Stimulated activated CD8-positive, alpha-beta memory T cell treated with anti-CD3 and anti-CD28 coated beads, Interleukin-4, amount 100 ng/mL, for 1 hour (primary cell): Measurements from ENCODE around the gene PPIL1.
"Not testable (repeated sequence)": the region's sequence is repeated elsewhere in the genome, so short reads cannot be mapped to it uniquely, and the experiment has no call there.

ENCODE experiments used
- DNase-seq, 2 donors: peaks; one replicate each; pipeline ENCODE4 v3.0.0-alpha.2; 2020; ENCODE audit warnings: low read depth in 2 of 2, low spot score in 1 of 2

PPIL1 gene

GRCh38 chr6:36817176-36817817 lies 57.3 kb downstream of the PPIL1 start:
- DNase-seq, result no peak

- DNase-seq, result no peak
Observed at GRCh38 chr6:36815962-36816735, 58.5 kb downstream of the PPIL1 start.

GRCh38 chr6:36814249-36814648 lies 60.4 kb downstream of the PPIL1 start:
- no peak for DNase-seq

DNA sequence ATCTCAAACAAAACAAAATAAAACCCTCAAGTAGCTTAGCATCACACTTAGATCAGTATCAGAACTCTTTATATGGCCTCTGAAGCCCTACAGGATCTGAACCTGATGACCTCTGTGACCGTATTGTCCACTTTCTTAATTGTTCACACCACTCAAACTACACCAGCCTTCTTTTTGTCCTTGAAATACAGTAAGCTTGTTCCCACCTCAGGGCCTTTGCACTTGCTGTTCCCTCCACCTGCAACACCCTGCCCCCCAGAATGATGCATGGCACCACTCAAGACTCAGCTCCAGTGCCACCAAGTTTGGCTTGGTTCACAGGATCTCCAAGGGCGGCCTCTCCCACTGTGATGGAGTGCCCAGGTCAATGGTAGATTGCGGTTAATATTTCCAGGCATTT lies 61.1 kb downstream of the PPIL1 start:
- no peak for DNase-seq

DNA sequence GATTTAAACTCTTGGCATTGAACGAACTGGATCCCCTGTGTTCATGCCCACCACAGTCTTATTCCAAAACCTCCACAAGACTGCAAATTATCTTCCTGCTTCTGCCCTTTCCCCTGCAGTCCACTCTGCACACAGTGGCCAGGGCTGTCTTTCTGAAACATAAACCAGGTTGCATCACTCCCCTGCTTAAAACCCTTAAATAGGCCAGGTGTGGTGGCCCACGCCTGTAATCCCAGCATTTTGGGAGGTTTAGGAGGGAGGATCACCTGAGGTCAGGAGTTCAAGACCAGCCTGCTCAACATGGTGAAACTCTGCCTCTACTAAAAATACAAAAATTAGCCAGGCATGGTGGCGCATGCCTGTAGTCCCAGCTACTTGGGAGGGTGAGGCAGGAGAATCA lies 61.6 kb downstream of the PPIL1 start:
- DNase-seq, result not testable (repeated sequence)

DNA sequence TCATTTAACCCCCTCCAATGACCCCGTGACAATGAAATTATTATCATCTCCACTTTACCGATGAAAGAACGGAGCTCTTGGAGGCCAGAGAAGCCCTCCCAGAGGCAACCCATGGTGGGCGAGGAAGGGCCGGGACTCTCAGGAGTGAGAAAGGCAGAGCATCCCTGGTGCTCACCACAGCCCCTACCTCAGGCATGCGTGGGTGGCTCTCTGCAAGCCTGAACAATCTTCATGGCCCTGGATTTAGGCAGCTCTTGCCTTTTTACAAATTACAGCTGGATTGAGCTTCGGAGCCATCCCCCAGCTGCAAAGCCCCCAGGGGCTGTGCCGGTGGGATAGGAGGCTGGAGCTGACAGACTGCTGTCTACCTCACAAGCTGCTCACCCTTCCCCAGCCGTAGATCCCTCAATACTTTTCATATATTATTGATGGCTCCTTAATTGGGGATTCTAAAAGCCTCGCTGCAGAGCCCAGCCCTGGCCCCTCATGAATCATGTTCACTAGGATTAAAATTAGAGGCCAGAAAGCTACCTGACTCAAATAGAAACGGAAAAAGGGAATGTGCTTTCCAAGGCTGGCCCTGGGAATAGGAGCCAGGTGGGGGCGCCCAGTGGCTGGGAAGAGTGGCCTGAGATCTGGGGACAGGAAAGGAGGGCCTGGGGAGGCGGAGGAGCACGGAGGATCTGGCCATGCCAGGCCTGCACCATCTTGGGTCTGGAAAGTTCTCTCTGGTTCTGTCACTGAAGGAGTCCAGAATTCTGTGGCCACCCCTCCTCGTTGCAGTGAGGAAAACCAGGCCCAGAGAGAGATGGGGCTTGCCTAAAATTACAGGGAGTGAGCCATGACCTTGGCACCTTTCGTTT lies 64.4 kb downstream of the PPIL1 start:
- no peak for DNase-seq

DNA sequence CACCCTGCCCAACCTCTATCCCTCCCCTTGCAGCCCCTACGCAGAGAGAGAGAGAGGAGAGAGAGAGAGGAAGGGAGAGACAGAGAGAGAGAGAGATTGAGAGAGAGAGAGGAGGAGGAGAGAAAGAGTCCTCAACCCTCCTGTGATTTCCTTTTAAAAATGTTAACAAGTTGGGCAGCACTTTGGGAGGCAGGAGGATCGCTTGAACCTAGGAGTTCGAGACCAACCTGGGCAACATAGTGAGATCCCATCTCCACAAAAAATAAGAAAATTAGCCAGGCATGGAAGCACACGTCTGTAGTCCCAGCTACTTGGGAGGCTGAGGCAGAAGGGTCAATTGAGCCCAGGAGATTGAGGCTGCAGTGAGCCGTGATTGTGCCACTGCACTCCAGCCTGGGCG lies 65.4 kb downstream of the PPIL1 start:
- no peak for DNase-seq

DNA sequence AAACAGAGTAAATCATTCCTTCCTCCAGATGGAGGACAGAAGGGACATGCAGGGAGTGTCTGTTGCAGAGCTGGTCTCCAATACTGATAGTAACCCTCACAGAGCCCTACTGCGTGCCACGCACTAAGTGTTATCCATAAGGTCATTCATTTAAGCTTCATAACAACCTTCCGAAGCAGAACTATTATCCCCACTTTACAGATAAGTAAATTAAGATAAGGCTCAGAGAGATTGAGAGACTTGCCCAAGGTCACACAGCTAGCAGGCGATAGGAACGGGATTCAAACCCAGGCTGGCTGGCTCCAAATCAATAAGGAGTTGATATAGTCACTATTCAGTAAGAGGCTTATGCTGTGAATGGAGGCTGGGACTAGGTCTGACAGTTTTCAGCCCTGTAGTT lies 66.0 kb downstream of the PPIL1 start:
- no peak for DNase-seq

DNA sequence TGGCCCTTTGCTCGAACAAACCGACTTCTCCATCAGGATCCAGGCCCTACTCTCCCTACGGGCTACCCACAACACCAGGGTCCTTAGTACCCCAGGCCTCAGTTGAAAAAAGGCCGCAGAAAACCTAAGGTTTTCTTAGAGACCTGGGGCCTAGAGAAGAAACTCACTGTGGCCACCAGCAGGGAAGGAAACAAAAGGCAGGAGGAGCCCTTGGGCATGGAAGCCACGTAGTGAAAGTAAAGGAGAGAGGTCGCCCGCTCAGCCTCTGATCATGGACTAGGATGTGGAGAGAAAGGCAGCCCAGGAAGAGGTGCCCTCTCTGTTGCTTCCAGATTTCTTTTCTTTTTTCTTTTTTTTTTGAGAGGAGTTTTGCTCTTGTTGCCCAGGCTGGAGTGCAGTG lies 66.9 kb downstream of the PPIL1 start:
- no peak for DNase-seq

- DNase-seq, result no peak
Observed at GRCh38 chr6:36807143-36807542, 67.5 kb downstream of the PPIL1 start.

GRCh38 chr6:36805917-36806316 lies 68.7 kb downstream of the PPIL1 start:
- no peak for DNase-seq

DNA sequence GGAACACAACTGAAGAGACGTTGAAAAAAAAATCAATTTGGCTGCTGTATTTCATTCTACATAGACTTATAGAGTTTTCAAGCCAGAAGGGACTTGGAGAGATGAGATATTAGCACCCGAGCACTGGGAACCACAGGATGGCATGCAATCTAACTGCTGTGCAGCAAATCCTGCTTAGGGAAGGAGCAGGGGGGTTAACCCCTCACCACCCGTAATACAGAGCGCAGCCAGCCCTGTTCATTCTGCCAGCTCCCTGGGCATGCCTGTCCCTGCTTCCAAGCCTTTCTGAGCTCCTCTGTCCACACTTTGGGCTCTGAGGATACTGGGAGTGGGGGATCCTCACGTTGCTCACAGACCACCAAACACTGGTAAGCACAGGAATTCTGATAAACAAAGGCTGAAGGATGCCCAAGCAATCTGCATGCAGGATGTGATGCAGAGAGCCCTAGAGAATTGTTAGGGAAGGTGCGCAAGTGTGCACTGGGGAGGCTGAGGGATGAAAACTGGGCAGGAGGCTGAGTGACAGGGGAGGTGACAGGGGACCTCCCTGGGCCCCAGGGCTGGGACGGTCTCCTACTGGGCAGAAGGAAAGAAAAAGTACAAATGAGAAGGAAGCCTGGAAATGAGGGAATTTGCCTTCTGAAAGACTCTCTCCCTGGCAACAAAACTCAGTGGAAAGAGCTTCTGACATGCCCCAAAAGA lies 69.4 kb downstream of the PPIL1 start:
- no peak for DNase-seq
